Hair follicle dermal papilla cell (primary cell): ENCODE data around the gene STUM. TPM values are rescaled to one million over a fixed set of nuclear protein-coding genes. Genes with fewer than 3 reads are reported as not detected.

Experiments
- total RNA-seq: library from RNA; depleted of rRNA; stranded (reverse); fragments of >200 nt; gene quantifications from 2 replicates; pipeline ENCODE4 v1.2.3, GENCODE V29; 2012

Gene STUM, protein sequence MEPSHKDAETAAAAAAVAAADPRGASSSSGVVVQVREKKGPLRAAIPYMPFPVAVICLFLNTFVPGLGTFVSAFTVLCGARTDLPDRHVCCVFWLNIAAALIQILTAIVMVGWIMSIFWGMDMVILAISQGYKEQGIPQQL
- 4.6 and 8.9 TPM in 2 replicates for total RNA-seq

DNA sequence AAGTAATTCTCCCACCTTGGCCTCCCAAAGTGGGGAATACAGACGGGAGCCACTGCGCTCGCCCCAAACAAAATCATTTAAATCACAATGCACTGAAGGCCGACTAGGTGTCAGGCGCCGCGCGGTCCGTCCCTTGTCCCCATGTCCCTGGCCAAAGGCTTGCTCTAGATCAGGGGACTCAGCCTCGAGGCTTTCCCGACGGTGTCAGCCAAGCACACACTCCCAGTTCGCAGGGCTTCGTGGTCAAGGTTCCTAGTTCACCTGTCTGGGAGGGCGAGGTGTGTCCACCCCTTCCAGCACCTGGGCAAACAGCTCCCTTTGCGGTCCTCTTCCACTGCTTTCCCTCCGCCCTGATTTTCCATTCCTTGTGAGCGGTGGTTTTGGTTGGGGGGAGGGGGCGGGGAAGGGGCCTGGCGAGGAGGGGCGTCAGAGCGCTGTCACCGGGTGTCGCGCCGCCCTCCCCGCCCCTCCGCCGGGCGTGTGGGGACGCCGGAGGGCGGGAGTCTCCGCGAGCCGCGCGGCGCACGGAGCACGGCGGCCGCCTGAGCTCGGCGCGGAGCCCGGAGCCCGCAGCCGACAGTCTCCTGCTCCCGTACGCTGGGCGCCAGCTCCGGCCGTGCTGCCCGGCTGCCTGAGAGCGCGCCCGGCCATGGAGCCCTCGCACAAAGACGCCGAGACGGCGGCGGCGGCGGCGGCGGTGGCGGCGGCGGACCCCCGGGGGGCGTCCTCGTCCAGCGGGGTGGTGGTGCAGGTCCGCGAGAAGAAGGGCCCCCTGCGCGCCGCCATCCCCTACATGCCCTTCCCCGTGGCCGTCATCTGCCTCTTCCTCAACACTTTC lies at the start of gene STUM:
Gene STUM (plus strand): TSS at position 509 of the 838 bp plus-strand sequence. CDS start 141 bp downstream, at position 650.

Other genes with a start within 250 kb of the STUM start
- gene LIN9, start 239.6 kb upstream of the STUM start, total RNA-seq = 0.85 and 1.6 TPM in 2 replicates
- gene PARP1, start 140.7 kb upstream of the STUM start, total RNA-seq = 74.8 and 77.2 TPM in 2 replicates
- 13.8 and 14.1 TPM in 2 replicates for gene ITPKB, start 190.5 kb downstream of the STUM start, total RNA-seq